ENCODE measurements around the gene NEURL4. TPM values are rescaled to one million over a fixed set of nuclear protein-coding genes. Genes with fewer than 3 reads are reported as not detected.

NEURL4 gene
- total and polyA plus RNA-seq, 9 donors, result 9.6 to 48.0 (median 38.6) TPM

GRCh38 chr17:7295230-7296180 is 33.6 kb downstream of the NEURL4 start:
- H3K4me3 ChIP-seq, result no peak overlapping the region
- no peaks in the 10 kb centered on the region for H3K9me3 ChIP-seq
- TF ChIP-seq EP300 (IDR thresholded peaks at IDR 0.05), result no peak
- TF ChIP-seq, protein P1, sequence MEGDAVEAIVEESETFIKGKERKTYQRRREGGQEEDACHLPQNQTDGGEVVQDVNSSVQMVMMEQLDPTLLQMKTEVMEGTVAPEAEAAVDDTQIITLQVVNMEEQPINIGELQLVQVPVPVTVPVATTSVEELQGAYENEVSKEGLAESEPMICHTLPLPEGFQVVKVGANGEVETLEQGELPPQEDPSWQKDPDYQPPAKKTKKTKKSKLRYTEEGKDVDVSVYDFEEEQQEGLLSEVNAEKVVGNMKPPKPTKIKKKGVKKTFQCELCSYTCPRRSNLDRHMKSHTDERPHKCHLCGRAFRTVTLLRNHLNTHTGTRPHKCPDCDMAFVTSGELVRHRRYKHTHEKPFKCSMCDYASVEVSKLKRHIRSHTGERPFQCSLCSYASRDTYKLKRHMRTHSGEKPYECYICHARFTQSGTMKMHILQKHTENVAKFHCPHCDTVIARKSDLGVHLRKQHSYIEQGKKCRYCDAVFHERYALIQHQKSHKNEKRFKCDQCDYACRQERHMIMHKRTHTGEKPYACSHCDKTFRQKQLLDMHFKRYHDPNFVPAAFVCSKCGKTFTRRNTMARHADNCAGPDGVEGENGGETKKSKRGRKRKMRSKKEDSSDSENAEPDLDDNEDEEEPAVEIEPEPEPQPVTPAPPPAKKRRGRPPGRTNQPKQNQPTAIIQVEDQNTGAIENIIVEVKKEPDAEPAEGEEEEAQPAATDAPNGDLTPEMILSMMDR (IDR thresholded peaks at IDR 0.05), result no peak
- TF ChIP-seq POLR2A (IDR thresholded peaks at IDR 0.05), result no peak
- no peak for DNase-seq
- 53 to 60% (median 57%) methylated on average over 42 of the region's 42 CpGs for WGBS, 3 donors
- no peak overlapping the region for H3K27ac ChIP-seq
- intact Hi-C loops (cut with DNase I), result loop anchor here (1.0 to 5.0 kb wide), 4 partner anchors 14 to 251 kb away; partner anchors contain the start of genes SLC2A4 (in 4 of the 4) and SLC16A11 (in 1 of the 4)
- H3K36me3 ChIP-seq, result no peaks in the 10 kb centered on the region
- H3K27me3 ChIP-seq, result peaks cover 3% of the 10 kb centered on the region
- H3K4me1 ChIP-seq (ENCODE audit: insufficient read depth), result peaks cover 9% of the 10 kb centered on the region

DNA sequence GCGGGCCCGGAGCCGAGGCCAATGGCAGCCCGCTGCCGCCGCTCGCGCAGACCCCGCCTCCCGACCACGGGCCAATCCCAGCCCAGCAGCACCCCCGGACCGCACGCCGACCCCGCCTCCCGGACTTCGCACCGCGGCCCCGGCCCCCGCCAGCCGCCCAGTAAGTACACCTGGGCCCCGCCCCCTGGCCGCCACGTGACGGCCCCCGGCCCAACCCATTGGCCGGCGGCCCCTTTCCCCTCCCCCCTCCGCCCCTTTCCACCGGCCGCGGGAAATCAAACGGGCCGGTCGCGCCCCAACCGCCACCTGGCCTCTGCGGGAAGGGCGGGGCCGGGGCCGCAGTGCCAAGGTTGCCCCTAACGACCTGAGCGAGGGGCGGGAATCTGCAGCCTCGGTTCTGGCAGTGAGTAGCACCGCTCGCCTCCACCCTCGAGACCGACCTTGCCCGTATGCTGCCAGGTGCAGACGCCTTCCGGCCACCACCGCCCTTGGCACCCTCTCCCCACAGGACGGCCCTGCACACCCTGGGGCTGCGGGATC is 34.5 kb downstream of the NEURL4 start, which contains the start of gene YBX2:
Gene YBX2, minus strand, starts transcription at position 26 of the 540 bp plus-strand sequence. CDS start 139 bp downstream, outside the sequence.
- TF ChIP-seq POLR2A (IDR thresholded peaks at IDR 0.05), result no peak
- TF ChIP-seq, protein P1 (IDR thresholded peaks at IDR 0.05), result no peak
- no peak for TF ChIP-seq EP300 (IDR thresholded peaks at IDR 0.05)
- H3K27me3 ChIP-seq, result peaks cover 3% of the 10 kb centered on the region
- WGBS, 3 donors, result 1 to 2% (median 1%) methylated on average over 34 to 57 of the region's 57 CpGs
- no peak within 1 kb of the TSS for H3K27ac ChIP-seq
- DNase-seq, result peak in 4 of 5 donors; percentile 34 to 67 (median 60)
- intact Hi-C loops (cut with DNase I), result loop anchor here in 3 of 4 donors (2.0 to 5.0 kb wide), 3 partner anchors 14 to 252 kb away; partner anchors contain the start of genes SLC16A11 (in 1 of the 3) and SLC2A4 (in 1 of the 3)
- H3K4me1 ChIP-seq (ENCODE audit: insufficient read depth), result peaks cover 9% of the 10 kb centered on the region
- no peaks in the 10 kb centered on the region for H3K36me3 ChIP-seq
- no peaks in the 10 kb centered on the region for H3K9me3 ChIP-seq
- H3K4me3 ChIP-seq, result peak within 1 kb of the TSS; percentile 6

DNA sequence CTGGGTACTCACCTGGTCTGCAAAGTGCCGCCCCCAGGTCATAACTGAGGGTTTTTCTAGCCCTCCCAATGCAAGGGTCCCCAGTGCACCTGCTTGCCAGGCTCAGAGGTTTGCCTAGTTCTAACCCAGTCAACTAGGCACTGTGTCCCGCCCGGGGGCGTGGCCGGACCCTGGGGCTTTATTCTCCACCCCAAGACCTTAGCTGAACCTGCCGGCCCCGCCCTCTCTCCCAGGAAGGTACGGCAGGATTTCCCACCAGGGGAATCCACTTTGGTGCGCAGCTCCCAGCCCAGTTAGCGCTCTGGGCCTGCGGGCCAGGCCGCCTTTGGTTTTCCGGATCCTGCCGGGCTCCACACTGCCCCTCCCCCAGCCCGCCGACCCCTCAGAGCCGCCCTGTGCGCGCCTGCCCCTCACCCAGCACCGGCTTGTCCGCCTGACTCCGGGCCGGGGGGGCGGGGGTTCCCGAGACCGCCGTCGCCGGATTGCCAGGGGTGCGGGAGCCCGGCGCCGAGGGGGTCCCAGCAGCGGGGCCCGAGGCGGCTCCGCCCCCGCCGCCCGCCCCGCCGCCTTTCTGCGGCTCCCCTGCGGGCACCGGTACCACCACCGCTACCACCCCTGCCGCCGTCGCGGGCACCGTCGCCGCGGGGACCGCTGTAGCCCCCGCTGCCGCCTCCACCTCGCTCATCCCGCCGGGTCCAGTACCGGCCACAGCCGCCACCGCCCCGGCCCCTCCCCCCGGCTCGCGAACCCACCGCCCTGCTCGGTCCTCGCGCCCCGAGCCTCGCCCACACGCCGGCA is 35.1 kb downstream of the NEURL4 start:
- intact Hi-C loops (cut with DNase I), result loop anchor here in 2 of 4 donors (2.0 to 5.0 kb wide), 2 partner anchors 13 to 252 kb away; partner anchors contain the start of genes SLC16A11 (in 1 of the 2) and SLC2A4 (in 1 of the 2)
- DNase-seq, result no peak
- Histone ChIP-seq H3K36me3 (no peaks in the 10 kb centered on the region), H3K27ac (no peak overlapping the region), H3K4me3 (peak overlapping the region; percentile 6), H3K4me1 (ENCODE audit: insufficient read depth) (peaks cover 9% of the 10 kb centered on the region), H3K9me3 (no peaks in the 10 kb centered on the region), H3K27me3 (peaks cover 3% of the 10 kb centered on the region)
- WGBS, 3 donors, result 3 to 6% (median 5%) methylated on average over 46 to 75 of the region's 75 CpGs
- TF ChIP-seq POLR2A (IDR thresholded peaks at IDR 0.05), result no peak
- TF ChIP-seq, protein P1 (IDR thresholded peaks at IDR 0.05), result no peak
- TF ChIP-seq EP300 (IDR thresholded peaks at IDR 0.05), result no peak

DNA sequence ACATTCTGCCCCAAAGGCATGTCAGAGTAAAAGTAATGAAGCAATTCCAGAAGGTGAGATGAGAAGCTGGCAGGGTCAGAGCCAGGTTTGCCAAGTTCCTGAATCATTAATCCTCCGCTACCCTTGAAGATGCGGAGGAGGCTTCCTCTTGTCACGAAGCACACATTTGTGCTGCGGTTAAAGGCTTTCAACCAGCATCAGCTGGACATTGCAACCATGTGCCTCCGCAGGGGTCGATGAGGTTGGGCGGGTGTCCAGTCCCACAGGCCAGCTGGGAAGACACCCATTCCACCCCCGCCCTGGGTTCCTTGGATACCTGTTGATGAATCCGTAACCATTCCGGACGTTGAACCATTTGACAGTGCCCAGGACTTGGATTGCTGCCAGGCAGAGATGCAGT is 36.0 kb downstream of the NEURL4 start:
- no peak overlapping the region for H3K4me3 ChIP-seq
- H3K4me1 ChIP-seq (ENCODE audit: insufficient read depth), result peaks cover 9% of the 10 kb centered on the region
- no peak overlapping the region for H3K27ac ChIP-seq
- DNase-seq, result peak in 1 of 5 donors; percentile 58
- peaks cover 3% of the 10 kb centered on the region for H3K27me3 ChIP-seq
- TF ChIP-seq POLR2A (IDR thresholded peaks at IDR 0.05) (no peak), EP300 (IDR thresholded peaks at IDR 0.05) (no peak)
- TF ChIP-seq, protein P1 (IDR thresholded peaks at IDR 0.05), result no peak
- H3K9me3 ChIP-seq, result no peaks in the 10 kb centered on the region
- H3K36me3 ChIP-seq, result no peaks in the 10 kb centered on the region
- intact Hi-C loops (cut with DNase I), result loop anchor here in 1 of 4 donors (5.0 kb wide), 1 partner anchor 251 kb away; the partner anchor contains the start of gene SLC16A11
- 26 to 48% (median 43%) methylated on average over 11 of the region's 11 CpGs for WGBS, 3 donors
